ENCODE results near the gene GAS1. TPM values are rescaled to one million over a fixed set of nuclear protein-coding genes. Genes with fewer than 3 reads are reported as not detected.

The GAS1 gene
- total RNA-seq, 2 experiments from 2014 or later = 0.59 to 0.69 TPM

- no peak for TF ChIP-seq CTCF (IDR thresholded peaks at IDR 0.05)
- POLR2A ChIA-PET = no interaction called here
- no peaks in the 10 kb centered on the region for H3K4me1 ChIP-seq (ENCODE audit: insufficient read depth, low read length)
- Mint-ChIP-seq H3K27me3 (peaks cover 47% of the 10 kb centered on the region), H3K4me3 (no peak overlapping the region), H3K9me3 (no peaks in the 10 kb centered on the region), H3K4me1 (ENCODE audit: low read depth) (no peaks in the 10 kb centered on the region), H3K27ac (no peak overlapping the region), H3K36me3 (ENCODE audit: low read depth) (no peaks in the 10 kb centered on the region)
- H3K9me3 ChIP-seq (ENCODE audit: control insufficient read depth in 1 of 2, insufficient read depth in 1 of 2, low read length in 2 of 2) = no peaks in the 10 kb centered on the region
- intact Hi-C loops (cut with DNase I, micrococcal nuclease) = no loop called here
- no peak overlapping the region for H3K4me3 ChIP-seq (ENCODE audit: low read length)
- ATAC-seq (ENCODE audit: poor library complexity) (no peak), DNase-seq (no peak)
- peaks cover 11 to 17% of the 10 kb centered on the region in 2 experiments for H3K27me3 ChIP-seq (ENCODE audit: control insufficient read depth in 1 of 2, insufficient read depth in 2 of 2, low read length in 2 of 2)
- no peaks in the 10 kb centered on the region for H3K36me3 ChIP-seq (ENCODE audit: insufficient read depth, low read length)
- H3K27ac ChIP-seq (ENCODE audit: low read depth in 1 of 2, low read length in 2 of 2) = no peak overlapping the region
- CTCF ChIA-PET = no interaction called here
Observed at GRCh38 chr9:86978413-86978812, 31.1 kb upstream of the GAS1 start.

- CTCF ChIA-PET = no interaction called here
Observed at GRCh38 chr9:86977205-86977835, 30.0 kb upstream of the GAS1 start.

DNA sequence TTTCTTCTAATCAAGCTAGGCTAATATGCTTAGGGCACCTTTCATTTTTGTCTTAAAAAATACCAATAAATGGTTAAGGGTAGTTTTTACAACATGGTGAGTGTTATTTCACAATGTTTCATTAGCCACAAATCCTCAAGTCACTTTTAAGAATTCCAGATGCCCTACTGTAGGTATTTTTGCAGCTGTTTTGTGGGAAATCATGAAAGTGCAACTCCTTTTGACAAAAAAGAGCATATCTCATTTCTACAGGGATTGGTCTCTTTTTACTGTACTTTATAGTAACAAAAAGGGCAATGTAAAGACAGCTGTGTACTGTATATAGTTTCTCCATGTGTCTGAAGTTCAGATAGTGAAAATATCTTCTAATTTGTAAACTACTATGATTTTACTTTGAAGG, 28.3 kb upstream of the GAS1 start:
- Mint-ChIP-seq H3K27ac (no peak overlapping the region), H3K36me3 (ENCODE audit: low read depth) (no peaks in the 10 kb centered on the region), H3K9me3 (no peaks in the 10 kb centered on the region), H3K4me1 (ENCODE audit: low read depth) (no peaks in the 10 kb centered on the region), H3K4me3 (no peak overlapping the region), H3K27me3 (peaks cover 57% of the 10 kb centered on the region)
- no peaks in the 10 kb centered on the region for H3K9me3 ChIP-seq (ENCODE audit: control insufficient read depth in 1 of 2, insufficient read depth in 1 of 2, low read length in 2 of 2)
- H3K27me3 ChIP-seq (ENCODE audit: control insufficient read depth in 1 of 2, insufficient read depth in 2 of 2, low read length in 2 of 2) = peaks cover 7 to 23% of the 10 kb centered on the region in 2 experiments
- H3K36me3 ChIP-seq (ENCODE audit: insufficient read depth, low read length) = no peaks in the 10 kb centered on the region
- no peaks in the 10 kb centered on the region for H3K4me1 ChIP-seq (ENCODE audit: insufficient read depth, low read length)
- CTCF ChIA-PET = no interaction called here
- no peak for TF ChIP-seq CTCF (IDR thresholded peaks at IDR 0.05)
- intact Hi-C loops (cut with DNase I, micrococcal nuclease) = no loop called here
- POLR2A ChIA-PET = no interaction called here
- no peak overlapping the region for H3K27ac ChIP-seq (ENCODE audit: low read depth in 1 of 2, low read length in 2 of 2)
- no peak overlapping the region for H3K4me3 ChIP-seq (ENCODE audit: low read length)
- DNase-seq = no peak
- ATAC-seq (ENCODE audit: poor library complexity) = no peak

More at GRCh38 chr9:86977205-86977835, 30.0 kb upstream of the GAS1 start:
- Histone ChIP-seq H3K36me3 (ENCODE audit: insufficient read depth, low read length) (no peaks in the 10 kb centered on the region), H3K9me3 (ENCODE audit: control insufficient read depth in 1 of 2, insufficient read depth in 1 of 2, low read length in 2 of 2) (no peaks in the 10 kb centered on the region), H3K27ac (ENCODE audit: low read depth in 1 of 2, low read length in 2 of 2) (no peak overlapping the region), H3K4me3 (ENCODE audit: low read length) (no peak overlapping the region), H3K27me3 (ENCODE audit: control insufficient read depth in 1 of 2, insufficient read depth in 2 of 2, low read length in 2 of 2) (peaks cover 9 to 19% of the 10 kb centered on the region in 2 experiments), H3K4me1 (ENCODE audit: insufficient read depth, low read length) (no peaks in the 10 kb centered on the region)
- Mint-ChIP-seq H3K36me3 (ENCODE audit: low read depth) (no peaks in the 10 kb centered on the region), H3K27ac (no peak overlapping the region), H3K4me3 (no peak overlapping the region), H3K9me3 (no peaks in the 10 kb centered on the region), H3K4me1 (ENCODE audit: low read depth) (no peaks in the 10 kb centered on the region), H3K27me3 (peaks cover 52% of the 10 kb centered on the region)
- intact Hi-C loops (cut with DNase I, micrococcal nuclease) = no loop called here
- DNase-seq = no peak
- no peak for ATAC-seq (ENCODE audit: poor library complexity)
- POLR2A ChIA-PET = no interaction called here
- no peak for TF ChIP-seq CTCF (IDR thresholded peaks at IDR 0.05)
